AG09309 (cell line): ENCODE data around the gene DNTTIP2.
A peak's percentile ranks its signal among the peaks of the same experiment; 100 is the strongest.
"Not testable (repeated sequence)": the region's sequence is repeated elsewhere in the genome, so short reads cannot be mapped to it uniquely, and the experiment has no call there.

Source experiments
- DNase-seq: peaks from one replicate; pipeline ENCODE4 v3.0.0-alpha.2; 2010; ENCODE audit warnings: low read depth
- H3K4me3 ChIP-seq: 2 replicates; pipeline ENCODE4 v1.5.1; 2011; ENCODE audit warnings: mild to moderate bottlenecking, low read depth, low read length, moderate library complexity; ENCODE audit not compliant: control insufficient read depth
- TF ChIP-seq, protein P1 (sequence below): IDR thresholded peaks from 2 replicates; pipeline ENCODE4 v1.5.1; 2011; ENCODE audit warnings: mild to moderate bottlenecking, low read depth, low read length, inconsistent platforms; ENCODE audit not compliant: insufficient read depth, control insufficient read depth; ENCODE audit errors: missing control alignments

Gene DNTTIP2

DNA sequence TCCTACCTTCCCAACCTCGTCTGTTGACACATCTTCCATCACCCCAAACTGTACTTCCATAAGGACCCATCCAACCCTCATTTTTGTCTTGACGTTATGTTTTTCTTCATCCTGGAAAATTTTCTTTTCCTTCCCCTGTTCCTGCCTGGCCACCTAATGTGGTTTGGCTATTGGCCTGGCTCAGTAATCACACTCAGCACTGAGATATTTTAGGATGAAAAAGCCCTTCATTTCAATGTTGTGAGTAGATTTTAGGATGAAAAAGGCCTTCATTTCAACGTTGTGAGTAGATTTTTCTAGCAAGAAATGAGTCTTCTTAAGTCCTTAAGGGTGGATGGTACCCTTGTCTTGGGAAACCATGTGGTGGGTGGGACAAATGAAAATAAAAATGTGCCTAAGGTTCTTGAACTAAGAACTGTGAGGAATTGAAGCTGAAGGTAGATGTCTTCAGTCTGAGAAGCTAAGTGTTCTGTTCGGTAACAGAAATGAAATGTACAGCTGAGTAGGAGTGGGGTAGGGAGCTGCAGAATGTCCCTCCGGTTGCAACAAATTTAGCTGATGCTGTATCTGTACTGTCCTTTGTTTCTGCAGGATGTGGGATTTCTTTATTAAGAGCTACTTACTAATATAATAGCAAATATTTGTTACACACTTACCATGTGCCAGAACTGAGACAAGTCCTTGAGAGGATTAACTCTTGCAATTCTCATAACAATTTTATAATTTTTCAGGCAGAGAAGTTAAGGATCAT, 36.1 kb downstream of the DNTTIP2 start:
- H3K4me3 ChIP-seq: no peak overlapping the region
- TF ChIP-seq, protein P1, sequence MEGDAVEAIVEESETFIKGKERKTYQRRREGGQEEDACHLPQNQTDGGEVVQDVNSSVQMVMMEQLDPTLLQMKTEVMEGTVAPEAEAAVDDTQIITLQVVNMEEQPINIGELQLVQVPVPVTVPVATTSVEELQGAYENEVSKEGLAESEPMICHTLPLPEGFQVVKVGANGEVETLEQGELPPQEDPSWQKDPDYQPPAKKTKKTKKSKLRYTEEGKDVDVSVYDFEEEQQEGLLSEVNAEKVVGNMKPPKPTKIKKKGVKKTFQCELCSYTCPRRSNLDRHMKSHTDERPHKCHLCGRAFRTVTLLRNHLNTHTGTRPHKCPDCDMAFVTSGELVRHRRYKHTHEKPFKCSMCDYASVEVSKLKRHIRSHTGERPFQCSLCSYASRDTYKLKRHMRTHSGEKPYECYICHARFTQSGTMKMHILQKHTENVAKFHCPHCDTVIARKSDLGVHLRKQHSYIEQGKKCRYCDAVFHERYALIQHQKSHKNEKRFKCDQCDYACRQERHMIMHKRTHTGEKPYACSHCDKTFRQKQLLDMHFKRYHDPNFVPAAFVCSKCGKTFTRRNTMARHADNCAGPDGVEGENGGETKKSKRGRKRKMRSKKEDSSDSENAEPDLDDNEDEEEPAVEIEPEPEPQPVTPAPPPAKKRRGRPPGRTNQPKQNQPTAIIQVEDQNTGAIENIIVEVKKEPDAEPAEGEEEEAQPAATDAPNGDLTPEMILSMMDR: no peak
- no peak for DNase-seq

GRCh38 chr1:93841771-93842170, 37.2 kb downstream of the DNTTIP2 start:
- TF ChIP-seq, protein P1: no peak
- no peak overlapping the region for H3K4me3 ChIP-seq
- DNase-seq: no peak

- TF ChIP-seq, protein P1: no peak
- no peak overlapping the region for H3K4me3 ChIP-seq
- DNase-seq: no peak
These were observed 38.0 kb downstream of the DNTTIP2 start for GRCh38 chr1:93840956-93841482.

DNA sequence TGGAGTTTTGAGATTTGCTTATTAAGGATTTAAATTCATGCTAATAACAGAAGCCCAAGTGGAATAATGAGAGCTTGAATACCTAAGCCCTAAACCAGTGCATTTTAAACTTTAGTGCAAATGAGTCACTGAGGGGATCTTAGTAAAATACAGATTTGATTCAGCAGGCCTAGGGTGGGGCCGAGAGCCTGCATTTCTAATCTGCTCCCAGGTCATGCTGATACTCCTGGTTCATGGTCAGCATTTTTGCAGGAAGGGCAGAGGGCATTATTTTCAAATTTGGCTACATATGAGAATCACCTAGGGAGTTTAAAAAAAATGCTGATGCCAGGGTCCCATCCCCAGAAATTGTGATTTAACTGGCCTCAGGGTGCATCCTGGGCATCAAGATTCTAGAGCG, 39.3 kb downstream of the DNTTIP2 start:
- DNase-seq: no peak
- H3K4me3 ChIP-seq: no peak overlapping the region
- TF ChIP-seq, protein P1: no peak

- peak; percentile 67 for DNase-seq
- H3K4me3 ChIP-seq: no peak overlapping the region
- TF ChIP-seq, protein P1: no peak
These were observed 39.7 kb downstream of the DNTTIP2 start for GRCh38 chr1:93839307-93839706.

DNA sequence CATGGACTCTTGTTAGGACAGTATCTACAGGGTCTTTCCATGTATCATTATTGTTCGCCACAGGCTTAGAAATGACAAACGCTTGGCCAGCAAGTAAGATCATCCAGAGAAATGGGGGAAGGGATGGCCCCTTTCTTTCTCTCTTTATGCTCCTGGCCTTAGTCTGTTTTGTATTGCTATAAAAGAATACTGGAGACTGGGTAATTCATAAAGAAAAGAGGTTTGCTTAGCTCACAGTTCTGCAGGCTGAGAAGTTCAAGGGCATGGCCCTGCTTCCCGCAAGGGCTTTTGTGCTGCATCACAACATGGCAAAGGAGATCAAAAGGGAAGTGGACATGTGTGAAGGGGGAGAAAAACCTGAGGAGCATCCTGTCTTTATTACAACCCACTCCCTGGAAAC, 41.0 kb downstream of the DNTTIP2 start:
- DNase-seq: no peak
- TF ChIP-seq, protein P1: no peak
- no peak overlapping the region for H3K4me3 ChIP-seq

DNA sequence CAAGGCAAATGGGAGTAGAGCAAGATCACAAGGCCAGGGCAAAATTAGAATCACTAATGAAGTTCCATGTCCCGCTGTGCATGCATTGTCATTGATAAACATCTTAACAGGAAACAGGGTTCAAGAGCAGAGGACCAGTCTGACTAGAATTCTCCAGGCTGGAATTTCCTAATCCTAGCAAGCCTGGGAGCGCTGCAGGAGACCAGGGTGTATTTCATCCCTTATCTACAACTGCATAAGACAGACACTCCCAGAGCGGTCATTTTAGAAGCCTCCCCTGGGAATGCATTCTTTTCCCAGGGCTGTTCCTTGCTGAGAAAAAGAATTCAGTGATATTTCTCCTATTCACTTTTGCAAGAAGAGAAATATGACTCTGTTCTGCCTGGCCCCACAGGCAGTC, 45.7 kb downstream of the DNTTIP2 start:
- not testable (repeated sequence) for DNase-seq, H3K4me3 ChIP-seq
